HG03097 (cell line): ENCODE measurements around the gene PCDHAC2.

ENCODE experiments used
- ATAC-seq: cut with Tn5 transposase; IDR thresholded peaks from one replicate; pipeline ENCODE4 v1.9.1; 2021; ENCODE audit not compliant: unreplicated experiment, low FRiP score

The PCDHAC2 gene, protein sequence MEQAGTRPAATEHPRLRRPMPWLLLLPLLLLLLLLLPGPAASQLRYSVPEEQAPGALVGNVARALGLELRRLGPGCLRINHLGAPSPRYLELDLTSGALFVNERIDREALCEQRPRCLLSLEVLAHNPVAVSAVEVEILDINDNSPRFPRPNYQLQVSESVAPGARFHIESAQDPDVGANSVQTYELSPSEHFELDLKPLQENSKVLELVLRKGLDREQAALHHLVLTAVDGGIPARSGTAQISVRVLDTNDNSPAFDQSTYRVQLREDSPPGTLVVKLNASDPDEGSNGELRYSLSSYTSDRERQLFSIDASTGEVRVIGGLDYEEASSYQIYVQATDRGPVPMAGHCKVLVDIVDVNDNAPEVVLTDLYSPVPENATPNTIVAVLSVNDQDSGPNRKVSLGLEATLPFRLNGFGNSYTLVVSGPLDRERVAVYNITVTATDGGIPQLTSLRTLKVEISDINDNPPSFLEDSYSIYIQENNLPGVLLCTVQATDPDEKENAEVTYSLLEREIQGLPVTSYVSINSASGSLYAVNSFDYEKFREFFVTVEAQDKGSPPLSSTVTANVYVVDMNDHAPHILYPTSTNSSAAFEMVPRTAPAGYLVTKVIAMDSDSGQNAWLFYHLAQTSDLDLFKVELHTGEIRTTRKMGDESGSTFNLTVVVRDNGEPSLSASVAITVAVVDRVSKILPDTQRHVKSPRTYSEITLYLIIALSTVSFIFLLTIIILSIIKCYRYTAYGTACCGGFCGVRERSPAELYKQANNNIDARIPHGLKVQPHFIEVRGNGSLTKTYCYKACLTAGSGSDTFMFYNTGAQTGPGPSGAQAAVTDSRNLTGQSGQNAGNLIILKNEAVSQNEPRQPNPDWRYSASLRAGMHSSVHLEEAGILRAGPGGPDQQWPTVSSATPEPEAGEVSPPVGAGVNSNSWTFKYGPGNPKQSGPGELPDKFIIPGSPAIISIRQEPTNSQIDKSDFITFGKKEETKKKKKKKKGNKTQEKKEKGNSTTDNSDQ

DNA sequence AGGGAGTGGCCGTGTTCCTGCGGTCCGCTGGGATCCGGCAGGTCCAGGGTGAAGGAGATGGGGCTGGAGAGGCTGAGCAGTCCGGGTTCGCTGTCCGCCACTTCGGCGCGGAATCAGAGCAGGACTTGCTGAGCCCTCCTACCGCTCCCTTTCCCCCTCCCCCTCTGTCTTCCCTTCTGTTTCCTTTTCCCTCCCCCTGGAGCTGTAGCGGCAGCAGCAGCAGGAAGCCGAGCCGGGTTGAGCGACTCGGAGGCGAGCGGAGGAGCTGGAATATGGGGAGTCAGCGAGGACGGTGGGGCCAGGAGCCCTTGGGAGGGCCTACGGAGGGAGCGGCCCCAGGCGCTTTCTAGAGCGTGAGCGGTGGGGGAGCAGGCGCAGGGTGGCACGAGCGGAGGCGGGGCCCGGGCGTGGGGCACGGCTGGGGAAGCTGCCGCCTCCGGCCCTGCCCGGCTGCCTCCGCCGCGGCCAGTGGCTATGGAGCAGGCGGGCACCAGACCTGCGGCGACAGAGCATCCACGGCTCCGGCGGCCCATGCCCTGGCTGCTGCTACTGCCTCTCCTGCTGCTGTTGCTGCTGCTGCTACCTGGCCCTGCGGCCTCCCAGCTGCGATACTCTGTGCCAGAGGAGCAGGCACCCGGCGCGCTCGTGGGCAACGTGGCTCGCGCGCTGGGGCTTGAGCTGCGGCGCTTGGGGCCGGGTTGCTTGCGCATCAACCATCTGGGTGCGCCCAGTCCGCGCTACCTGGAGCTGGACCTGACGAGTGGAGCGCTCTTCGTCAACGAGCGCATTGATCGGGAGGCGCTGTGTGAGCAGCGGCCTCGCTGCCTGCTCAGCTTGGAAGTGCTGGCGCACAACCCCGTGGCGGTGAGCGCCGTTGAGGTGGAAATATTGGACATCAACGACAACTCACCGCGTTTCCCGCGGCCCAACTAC is at the start of gene PCDHAC2:
PCDHAC2 (plus strand) TSS at position 184 of the 933 bp plus-strand sequence; CDS start at position 475, 291 bp downstream.
- ATAC-seq, result no peak

DNA sequence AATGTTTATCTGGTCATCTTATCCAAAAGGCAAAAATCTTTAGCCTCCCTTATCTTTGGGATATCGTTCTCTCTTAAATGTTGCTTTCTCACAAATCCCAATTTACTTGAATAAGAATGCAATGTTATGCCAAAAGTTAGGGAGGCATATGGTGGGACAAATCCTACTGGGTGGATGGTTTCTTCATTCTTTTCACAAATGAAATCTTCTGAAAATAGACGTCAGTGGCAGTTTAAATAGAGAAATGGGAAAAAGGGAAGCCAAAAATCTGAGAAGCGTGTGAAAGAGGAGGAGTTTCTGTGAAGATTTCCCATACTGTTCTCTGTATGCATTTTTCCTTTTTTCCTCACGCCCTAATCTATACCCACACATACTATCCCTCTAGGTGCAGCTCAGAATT is 42.7 kb upstream of the PCDHAC2 start:
- ATAC-seq, result no peak

DNA sequence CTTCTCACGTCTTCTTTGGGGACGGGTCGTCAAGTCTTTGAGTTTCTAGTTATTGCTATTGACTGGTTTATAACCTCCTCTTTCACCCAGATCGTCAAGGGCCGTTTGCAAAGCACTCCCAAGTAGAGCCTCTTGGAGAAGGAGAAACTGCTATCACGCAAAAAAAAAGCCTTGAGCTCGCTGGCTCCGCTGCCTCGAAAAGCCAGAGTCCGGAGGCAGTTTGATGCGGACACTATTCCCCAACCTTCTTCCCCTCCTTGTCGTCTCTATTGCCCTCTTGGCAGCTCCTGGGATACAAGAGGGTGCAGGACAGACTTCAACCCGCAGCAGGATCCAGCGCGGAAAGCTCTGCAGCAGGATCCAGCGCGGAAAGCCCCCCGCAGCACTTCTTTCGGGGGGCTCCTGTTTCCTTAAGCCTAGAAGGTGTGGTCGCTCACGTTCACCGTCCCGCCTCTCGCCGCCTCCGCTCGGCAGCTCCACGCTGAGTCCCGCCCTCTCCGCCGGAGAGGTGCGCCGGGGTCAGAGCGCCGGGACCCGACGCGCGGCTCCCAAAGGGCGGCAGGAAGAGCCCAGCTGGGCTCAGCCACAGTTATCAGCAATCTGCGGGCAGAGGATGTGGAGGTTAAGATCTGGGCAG is 40.4 kb upstream of the PCDHAC2 start, which contains the start of gene PCDHAC1:
PCDHAC1 (plus strand) TSS at position 494 of the 637 bp plus-strand sequence. CDS start 594 bp downstream, outside the sequence.
- ATAC-seq, result no peak

DNA sequence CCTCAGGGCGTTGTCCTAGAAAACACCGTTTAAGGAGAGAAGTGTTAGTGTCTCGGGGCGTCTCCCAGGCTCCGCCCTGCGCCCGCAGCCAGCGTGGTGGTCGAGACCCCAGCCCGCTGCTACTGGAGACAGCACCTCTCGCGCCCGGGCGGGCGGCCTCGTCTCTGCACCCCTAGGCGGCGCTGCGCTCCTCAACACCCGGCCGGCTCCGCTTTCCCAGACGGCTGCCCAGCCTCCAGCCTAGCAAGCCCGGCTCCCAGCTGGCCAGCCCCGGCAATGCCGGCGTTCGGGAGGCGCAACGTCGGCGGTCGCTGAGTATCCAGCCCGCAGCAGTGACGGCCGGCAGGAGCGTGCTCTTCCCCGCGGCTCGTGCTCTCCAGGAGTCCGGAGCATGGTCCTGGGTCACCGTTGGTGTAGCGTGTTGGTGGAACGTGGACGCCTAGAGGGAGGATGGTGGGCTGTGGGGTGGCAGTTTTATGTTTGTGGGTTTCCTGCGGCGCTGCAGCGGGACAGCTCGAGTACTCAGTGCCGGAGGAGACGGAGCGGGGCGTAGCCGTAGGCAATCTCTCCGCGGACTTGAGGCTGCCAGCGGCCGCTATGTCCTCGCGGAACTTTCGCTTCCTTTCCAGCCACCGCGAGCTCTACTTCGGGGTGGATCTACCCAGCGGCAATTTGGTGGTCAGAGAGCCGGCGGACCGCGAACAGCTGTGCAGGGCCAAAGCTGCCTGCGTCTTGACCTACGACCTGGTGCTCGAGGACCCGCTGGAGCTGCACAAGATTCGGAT is 39.6 kb upstream of the PCDHAC2 start:
- ATAC-seq, result no peak

DNA sequence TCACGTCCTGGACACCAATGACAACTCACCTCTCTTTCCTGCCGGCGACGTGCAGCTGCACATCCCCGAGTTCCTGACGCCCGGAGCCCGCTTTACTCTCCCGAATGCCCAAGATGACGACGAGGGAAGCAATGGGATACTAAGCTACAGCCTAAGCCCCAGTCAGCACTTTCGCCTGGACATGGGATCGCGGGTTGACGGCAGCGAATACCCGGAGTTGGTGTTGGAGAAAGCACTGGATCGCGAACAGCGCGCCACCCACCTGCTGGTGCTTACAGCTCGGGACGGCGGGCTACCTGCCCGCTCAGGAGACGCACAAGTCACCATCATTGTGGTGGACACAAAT is 39.1 kb upstream of the PCDHAC2 start:
- ATAC-seq, result no peak

DNA sequence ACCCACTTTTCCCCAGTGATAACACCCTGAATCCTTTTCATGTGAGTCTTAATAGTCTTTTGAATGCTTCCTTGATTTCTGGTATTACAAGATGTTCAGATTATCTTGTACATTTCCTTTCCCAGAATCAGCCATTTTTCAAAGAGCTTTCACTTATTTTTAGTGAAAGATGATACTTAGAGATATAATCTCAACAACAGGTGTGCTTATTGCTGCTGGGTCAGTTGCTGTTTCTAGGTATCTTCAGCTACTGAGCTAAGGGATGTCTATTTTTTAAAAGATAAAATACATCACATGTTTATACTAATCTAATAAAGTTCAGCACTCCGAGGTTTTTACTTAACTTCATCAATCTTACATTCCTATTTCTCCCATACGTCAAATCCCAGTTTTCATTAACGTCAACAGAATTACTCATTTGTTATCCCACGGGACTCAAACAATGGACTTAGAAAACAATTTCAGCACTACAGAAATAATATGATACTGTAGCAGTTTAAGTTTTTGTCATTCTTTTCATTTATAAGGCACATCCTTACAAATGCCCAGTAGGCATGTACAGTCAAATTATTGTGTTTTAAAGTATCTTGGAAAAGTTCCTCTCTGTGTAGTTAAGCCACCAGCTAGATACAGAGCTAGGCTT is 31.2 kb upstream of the PCDHAC2 start:
- ATAC-seq, result no peak

DNA sequence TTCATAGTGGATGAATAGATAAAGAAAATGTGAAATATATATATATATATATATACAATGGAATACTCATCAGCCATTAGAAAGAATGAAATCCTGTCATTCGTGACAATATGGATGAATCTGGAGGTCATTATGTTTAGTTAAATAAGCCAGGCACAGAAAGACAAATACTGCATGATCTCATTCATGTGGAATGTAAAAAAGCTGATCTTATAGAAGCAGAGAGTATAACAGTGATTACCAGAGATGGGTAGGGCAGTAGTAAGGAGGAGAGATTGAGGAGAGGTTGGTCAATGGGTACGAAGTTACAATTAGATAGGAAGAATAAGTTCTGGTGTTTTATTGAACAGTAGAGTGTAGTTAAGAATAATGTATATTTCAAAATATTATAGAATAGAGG is 19.7 kb upstream of the PCDHAC2 start:
- ATAC-seq, result no peak

DNA sequence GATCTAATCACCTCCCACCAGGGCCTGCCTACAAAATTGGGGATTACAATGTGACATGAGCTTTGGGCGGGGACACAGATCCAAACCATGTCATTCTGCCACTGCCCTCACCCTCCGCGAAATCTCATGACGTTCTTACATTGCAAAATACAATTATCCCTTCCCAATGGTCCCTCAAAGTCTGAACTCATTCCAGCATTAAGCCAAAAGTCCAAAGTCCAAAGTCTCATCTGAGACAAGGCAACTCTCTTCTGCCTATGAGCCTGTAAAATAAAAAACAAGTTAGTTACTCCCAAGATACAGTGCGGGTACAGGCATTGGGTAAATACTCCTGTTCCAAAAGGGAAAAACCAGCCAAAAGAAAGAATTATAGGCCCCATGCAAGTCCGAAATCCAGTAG is 14.6 kb upstream of the PCDHAC2 start:
- no peak for ATAC-seq

DNA sequence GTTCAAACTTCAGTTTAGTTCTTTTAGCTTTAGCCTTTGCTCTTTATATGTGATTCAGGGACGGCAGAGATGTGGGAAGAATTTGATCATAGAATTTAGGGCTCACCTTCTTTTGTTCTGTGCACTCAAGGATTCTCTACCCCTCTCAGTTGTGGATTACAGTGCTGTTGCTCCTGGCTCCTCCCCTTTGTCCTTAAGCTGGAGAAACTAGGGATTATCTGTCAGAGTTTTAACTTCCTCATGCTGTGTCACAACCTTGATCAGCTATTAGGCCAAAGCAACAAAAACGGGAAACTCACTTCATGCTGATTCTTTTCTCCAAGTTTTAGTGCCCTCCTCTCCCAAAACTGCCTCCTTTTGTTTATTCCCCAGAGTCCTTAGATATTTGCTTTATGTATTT is 13.0 kb upstream of the PCDHAC2 start:
- no peak for ATAC-seq

DNA sequence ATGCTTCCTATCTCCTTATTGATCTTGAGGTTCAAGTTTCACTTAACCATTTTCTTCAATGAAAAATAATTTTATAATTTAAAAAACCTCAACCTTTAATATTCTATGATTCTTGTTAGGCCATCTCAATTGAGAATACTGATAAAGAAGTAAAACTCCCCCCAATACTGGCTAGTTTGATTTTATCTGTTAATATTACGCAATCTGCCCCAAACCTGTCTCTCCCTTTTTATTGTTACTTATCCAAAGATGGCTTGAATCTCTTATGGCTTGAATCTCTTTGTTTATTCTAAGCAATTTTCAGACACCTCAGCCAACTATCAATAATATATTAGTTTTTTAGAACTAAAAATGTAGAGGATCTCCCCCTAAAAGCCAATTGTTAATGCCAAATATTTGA is 4.1 kb upstream of the PCDHAC2 start:
- no peak for ATAC-seq

DNA sequence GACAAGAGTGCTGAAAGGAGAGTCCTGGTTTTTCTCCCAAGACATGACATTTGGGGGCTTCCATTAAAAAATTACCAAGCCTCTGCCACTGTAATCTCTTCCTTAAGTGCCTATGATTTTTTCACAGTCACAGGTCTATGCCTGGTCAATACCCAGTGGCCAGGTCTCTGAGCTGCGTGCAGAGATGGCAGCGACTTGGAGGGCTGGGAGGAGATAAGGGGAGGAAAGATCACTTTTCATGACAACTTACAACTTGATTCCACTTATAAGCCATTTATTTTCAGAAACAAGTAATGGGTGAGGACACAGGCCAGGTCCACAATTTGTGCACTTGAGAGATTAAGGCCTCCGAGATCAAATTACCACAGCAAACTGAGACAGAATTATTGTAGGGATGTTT is 1.9 kb upstream of the PCDHAC2 start:
- no peak for ATAC-seq

DNA sequence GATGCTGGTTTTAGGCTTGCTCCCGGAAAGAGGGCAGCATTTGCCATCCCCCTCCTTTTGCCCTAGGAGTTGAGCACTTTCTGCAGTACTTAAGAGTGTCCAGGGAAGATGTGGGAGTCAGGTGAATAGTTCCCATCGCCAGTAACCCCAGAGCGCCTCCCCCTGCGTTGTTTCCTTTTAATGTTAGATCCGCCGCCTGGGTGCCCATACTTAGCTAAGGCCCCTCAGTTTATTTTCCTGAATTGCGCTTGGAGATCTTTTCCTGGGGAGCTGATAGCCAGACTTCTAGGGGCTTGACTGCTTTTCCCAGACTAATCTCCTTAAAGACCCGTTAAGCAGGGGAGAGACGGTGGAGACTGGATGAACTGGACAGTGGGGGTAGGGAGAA is 377 bp upstream of the PCDHAC2 start:
- no peak for ATAC-seq

DNA sequence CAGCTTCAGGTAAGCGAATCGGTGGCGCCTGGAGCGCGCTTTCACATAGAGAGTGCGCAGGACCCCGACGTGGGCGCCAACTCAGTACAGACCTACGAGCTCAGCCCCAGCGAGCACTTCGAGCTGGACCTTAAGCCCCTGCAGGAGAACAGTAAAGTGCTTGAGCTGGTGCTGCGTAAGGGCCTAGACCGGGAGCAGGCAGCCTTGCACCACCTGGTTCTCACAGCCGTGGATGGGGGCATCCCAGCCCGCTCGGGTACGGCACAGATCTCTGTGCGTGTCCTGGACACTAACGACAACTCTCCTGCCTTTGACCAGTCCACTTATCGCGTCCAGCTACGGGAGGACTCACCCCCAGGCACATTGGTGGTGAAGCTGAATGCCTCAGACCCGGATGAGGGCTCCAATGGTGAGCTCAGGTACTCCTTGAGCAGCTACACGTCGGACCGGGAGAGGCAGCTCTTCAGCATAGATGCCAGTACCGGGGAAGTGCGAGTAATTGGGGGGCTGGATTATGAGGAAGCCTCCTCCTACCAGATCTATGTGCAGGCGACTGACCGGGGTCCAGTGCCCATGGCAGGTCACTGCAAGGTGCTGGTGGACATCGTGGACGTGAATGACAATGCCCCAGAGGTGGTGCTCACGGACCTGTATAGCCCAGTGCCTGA is 1.1 kb downstream of the PCDHAC2 start:
- ATAC-seq, result no peak

DNA sequence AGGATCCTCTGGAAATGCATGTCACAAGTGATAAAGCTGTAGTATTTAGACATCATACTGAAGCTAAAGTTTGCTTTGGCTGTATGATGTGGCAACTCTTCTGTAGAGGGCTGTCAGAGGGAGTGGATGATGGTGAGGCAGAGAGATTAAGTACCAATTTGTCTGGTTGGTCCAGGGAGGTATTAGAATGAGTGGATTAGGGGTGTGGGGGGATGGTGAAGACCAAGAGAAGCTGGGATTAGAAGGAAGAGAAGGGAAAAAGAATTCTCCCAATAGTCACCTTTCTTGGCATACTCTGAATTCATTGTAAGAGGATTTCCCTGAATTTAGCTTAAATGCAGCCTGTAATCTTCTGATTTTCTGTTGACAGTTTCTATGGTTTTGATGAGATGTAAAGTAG is 3.6 kb downstream of the PCDHAC2 start:
- no peak for ATAC-seq

DNA sequence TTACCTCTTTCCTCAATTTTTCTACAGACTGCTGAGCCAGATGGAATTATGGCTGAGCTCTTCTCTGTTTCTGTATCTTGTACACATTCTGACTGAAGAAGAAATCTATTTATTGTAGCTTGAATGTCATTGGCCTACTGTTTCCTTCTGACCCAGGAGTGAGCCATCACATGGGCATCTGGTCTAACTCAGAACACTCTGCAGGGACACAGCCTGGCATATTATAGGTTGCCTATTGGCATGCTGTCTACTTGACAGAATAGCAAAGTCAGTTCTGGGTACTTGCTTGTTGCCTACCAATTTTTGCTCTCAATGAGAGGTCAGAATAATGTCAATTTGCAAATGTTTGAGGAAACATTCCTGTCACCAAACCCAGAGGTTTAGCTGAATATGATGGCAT is 7.3 kb downstream of the PCDHAC2 start:
- no peak for ATAC-seq

DNA sequence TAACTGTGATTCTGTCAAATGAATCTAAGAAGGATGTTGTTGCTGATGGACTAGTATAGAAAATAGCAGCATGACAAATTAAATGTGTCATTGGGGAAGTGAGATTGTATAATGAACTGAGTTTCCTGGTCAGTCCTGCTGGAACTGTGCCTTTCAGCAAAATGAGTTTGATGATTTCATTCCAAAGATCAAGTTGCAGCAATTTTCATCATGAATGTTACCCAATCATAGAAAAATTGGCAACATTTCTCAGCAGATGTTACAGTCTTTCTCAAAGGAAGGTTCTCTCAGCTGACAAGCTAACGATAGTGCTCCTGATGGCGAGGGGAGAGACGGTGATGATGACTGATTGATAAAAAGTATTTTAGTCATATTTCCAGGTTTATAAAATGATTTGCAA is 10.7 kb downstream of the PCDHAC2 start:
- ATAC-seq, result no peak

DNA sequence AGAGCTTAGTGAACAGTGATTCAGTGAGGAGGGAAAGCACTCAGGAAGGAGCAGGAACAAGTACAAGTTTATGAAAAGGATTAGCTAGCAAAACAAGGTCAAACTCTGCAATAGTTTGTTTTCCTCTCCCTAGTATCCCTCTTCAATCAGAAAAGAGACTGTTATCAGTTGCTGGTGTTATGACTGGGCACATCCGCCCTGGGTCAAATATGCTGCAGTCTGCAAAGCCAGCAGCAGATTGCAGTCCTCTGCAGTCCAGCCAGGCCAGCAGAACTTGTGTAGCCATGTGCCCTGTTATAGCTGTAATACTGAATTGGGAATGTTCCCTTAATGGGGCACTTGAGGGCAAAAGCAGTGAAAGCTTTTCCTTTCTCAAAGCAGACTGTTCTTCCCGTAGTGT is 12.0 kb downstream of the PCDHAC2 start:
- ATAC-seq, result no peak

DNA sequence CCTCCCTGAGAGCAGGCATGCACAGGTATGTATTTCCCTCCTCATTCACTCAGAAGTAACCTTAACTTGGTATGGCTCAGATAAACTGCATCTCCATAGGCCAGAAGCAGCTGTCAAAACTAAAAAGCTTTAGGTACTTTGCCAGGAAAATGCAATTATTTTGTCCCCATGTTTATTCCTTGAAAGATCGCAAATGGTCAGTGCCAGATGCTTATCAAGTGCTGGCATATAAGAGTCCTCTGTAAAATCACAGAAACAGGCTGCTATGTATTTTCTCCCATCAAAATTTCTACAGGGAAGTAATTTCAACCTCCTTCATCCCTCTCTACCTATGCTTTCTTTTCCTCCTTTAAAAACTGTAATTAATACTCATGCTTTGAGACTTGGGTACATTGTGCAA is 12.7 kb downstream of the PCDHAC2 start:
- no peak for ATAC-seq
